ENCODE results near the gene CCR2.

The CCR2 gene

GRCh38 chr3:46356276-46356675 is 2.4 kb downstream of the CCR2 start:
- DNase-seq = no peak

DNA sequence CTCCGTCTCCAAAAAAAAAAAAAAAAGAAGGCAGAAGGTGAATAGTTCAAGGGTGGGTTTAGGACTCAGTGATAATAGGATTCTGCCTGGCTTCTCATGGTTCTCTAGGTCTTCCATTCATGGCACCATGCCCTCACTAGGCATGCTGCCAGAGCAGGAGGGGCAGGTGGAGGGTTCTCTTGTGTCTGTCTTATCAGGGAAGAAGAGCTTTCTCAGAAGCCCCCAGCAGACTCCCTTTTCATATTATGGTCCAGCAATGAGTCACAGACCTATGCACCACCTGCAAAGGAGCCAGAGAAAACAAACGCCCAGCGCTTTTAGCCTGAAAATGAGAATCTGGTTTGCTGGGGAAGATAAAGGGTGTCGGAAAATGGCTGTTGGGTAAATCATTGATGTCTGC is 3.0 kb downstream of the CCR2 start:
- DNase-seq = no peak

DNA sequence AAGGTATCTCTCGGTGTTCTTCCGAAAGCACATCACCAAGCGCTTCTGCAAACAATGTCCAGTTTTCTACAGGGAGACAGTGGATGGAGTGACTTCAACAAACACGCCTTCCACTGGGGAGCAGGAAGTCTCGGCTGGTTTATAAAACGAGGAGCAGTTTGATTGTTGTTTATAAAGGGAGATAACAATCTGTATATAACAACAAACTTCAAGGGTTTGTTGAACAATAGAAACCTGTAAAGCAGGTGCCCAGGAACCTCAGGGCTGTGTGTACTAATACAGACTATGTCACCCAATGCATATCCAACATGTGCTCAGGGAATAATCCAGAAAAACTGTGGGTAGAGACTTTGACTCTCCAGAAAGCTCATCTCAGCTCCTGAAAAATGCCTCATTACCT is 4.6 kb downstream of the CCR2 start:
- DNase-seq = no peak

GRCh38 chr3:46359733-46360493 is 6.0 kb downstream of the CCR2 start:
- DNase-seq = peak; percentile 9

- DNase-seq = no peak
Measured at GRCh38 chr3:46360907-46361306, 7.0 kb downstream of the CCR2 start.

- DNase-seq = no peak
Measured at GRCh38 chr3:46361408-46362283, 7.7 kb downstream of the CCR2 start.

GRCh38 chr3:46365041-46365440 is 11.1 kb downstream of the CCR2 start:
- no peak for DNase-seq

DNA sequence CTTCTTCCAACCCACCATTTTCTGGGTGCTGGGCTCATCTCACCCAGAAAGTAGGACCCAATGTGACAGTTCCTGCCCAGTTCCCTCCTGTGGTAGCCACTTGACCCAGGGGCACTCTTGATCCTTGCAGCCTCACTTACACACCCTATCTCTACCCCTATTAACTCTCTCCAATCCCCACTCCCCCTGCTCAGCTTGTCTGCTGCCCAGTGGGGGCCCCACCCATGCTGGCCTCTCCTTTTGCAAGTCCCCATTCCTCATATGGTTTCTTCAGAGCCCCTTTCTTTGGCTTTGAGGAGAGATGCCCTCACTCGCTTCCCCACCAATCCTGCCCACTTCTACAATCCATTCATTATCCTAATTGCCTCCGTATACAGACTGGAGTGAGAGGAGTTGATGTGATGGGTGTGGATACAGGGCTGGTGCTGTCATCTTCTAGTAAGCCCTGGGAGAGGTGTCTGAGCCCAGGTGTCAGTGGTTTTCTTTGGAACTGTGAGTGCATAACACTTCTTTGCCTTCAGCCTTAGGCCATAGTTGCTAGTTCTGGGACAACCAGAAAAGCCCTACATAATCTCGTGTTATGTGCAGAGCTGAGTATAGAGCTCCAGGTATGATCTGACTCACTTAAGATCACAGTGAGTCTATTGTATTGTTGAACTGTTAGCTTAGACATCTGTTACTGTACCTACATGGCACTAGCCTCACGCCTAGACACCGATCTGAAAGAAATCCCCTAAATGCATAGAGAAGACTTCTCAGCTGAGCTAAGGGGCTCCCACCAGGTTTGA is 12.0 kb downstream of the CCR2 start:
- no peak for DNase-seq

DNA sequence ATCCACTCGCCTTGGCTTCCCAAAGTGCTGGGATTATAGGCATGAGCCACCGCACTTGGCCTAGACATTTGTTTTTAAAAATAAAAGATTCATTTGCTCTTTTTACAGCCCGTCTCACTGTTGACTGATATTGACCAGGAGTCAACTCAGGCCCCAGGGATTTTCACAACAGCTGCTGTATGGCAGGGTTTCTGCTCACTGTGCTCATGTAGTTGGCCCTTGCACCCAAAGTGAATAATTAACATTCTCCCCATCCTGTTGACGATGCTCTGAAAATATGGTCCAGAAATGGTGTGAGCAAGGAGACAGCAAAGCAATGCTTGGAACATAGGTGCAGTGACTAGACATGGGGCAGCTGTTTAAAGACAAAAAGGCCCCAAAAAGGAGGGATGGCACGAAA is 13.9 kb downstream of the CCR2 start:
- no peak for DNase-seq

GRCh38 chr3:46368569-46368968 is 14.7 kb downstream of the CCR2 start:
- DNase-seq = no peak

DNA sequence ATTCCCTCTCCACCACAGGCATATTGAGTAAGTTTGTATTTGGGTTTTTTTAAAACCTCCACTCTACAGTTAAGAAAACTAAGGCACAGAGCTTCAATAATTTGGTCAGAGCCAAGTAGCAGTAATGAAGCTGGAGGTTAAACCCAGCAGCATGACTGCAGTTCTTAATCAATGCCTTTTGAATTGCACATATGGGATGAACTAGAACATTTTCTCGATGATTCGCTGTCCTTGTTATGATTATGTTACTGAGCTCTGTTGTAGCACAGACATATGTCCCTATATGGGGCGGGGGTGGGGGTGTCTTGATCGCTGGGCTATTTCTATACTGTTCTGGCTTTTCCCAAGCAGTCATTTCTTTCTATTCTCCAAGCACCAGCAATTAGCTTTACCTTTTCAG is 15.2 kb downstream of the CCR2 start:
- DNase-seq = no peak

DNA sequence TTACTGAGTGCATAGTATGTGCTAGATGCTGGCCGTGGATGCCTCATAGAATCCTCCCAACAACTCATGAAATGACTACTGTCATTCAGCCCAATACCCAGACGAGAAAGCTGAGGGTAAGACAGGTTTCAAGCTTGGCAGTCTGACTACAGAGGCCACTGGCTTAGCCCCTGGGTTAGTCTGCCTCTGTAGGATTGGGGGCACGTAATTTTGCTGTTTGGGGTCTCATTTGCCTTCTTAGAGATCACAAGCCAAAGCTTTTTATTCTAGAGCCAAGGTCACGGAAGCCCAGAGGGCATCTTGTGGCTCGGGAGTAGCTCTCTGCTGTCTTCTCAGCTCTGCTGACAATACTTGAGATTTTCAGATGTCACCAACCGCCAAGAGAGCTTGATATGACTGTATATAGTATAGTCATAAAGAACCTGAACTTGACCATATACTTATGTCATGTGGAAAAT is 15.8 kb downstream of the CCR2 start:
- DNase-seq = no peak

GRCh38 chr3:46370839-46371518 is 17.1 kb downstream of the CCR2 start, which contains the start of gene CCR5:
Gene CCR5 (plus strand): TSS chr3:46370946. CDS start chr3:46372903, 1,957 bp downstream.
- DNase-seq = no peak

GRCh38 chr3:46371519-46372340 is 17.8 kb downstream of the CCR2 start:
- no peak for DNase-seq

- no peak for DNase-seq
Measured at GRCh38 chr3:46372492-46373359, 18.8 kb downstream of the CCR2 start.

- DNase-seq = no peak
Measured at GRCh38 chr3:46374755-46375154, 20.8 kb downstream of the CCR2 start.

DNA sequence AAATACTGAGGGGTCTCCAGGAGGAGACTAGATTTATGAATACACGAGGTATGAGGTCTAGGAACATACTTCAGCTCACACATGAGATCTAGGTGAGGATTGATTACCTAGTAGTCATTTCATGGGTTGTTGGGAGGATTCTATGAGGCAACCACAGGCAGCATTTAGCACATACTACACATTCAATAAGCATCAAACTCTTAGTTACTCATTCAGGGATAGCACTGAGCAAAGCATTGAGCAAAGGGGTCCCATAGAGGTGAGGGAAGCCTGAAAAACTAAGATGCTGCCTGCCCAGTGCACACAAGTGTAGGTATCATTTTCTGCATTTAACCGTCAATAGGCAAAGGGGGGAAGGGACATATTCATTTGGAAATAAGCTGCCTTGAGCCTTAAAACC is 21.3 kb downstream of the CCR2 start:
- DNase-seq = no peak

DNA sequence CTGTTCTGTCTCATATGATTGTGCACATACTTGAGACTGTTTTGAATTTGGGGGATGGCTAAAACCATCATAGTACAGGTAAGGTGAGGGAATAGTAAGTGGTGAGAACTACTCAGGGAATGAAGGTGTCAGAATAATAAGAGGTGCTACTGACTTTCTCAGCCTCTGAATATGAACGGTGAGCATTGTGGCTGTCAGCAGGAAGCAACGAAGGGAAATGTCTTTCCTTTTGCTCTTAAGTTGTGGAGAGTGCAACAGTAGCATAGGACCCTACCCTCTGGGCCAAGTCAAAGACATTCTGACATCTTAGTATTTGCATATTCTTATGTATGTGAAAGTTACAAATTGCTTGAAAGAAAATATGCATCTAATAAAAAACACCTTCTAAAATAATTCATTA is 21.9 kb downstream of the CCR2 start:
- no peak for DNase-seq

GRCh38 chr3:46378426-46378942 is 24.6 kb downstream of the CCR2 start:
- no peak for DNase-seq

GRCh38 chr3:46380471-46381221 is 26.7 kb downstream of the CCR2 start:
- DNase-seq = no peak

Data from NCI-H187 treated with DMSO at 0.1 percent for 48 hours (cell line).